CD4-positive, CD25-positive, alpha-beta regulatory T cell (primary cell): ENCODE results near the gene CDK6. TPM values are rescaled to one million over a fixed set of nuclear protein-coding genes. Genes with fewer than 3 reads are reported as not detected.
A peak's percentile ranks its signal among the peaks of the same experiment; 100 is the strongest.

Experiments
- ATAC-seq, 2 donors: fragments of 150-1000 bp; cut with Tn5 transposase; one replicate each; pipeline ENCODE4 v1.10.0; 2021; ENCODE audit warnings: low read depth in 2 of 2, moderate number of reproducible peaks in 2 of 2, moderate library complexity in 1 of 2
- DNase-seq, 3 donors: peaks; one replicate each; pipeline versions ENCODE4 v3.0.0 to v3.0.0-alpha.2; 2012 to 2022; ENCODE audit warnings: mixed read lengths in 1 of 3
- H3K27ac ChIP-seq: one replicate; pipeline ENCODE4 v1.7.0; 2013; ENCODE audit warnings: mild to moderate bottlenecking, low read length; ENCODE audit not compliant: insufficient read depth, poor library complexity, severe bottlenecking
- H3K27me3 ChIP-seq: one replicate; pipeline ENCODE4 v1.7.0; 2013; ENCODE audit warnings: low read length; ENCODE audit not compliant: control insufficient read depth, insufficient read depth
- H3K36me3 ChIP-seq: one replicate; pipeline ENCODE4 v1.7.0; 2013; ENCODE audit warnings: mild to moderate bottlenecking, low read length, moderate library complexity; ENCODE audit not compliant: control insufficient read depth, insufficient read depth
- H3K4me1 ChIP-seq: 2 replicates; pipeline ENCODE4 v1.7.0; 2013; ENCODE audit warnings: mild to moderate bottlenecking, low read length; ENCODE audit not compliant: insufficient read depth, control insufficient read depth, poor library complexity, severe bottlenecking
- H3K4me3 ChIP-seq: one replicate; pipeline ENCODE4 v1.7.0; 2013; ENCODE audit warnings: low read depth, mild to moderate bottlenecking, low read length, moderate library complexity
- H3K9me3 ChIP-seq, 2 experiments: 1 replicate in 1 of 2; 2 replicates in 1 of 2; pipeline ENCODE4 v1.7.0; 2013; ENCODE audit warnings: low read length in 2 of 2, mild to moderate bottlenecking in 1 of 2, moderate library complexity in 1 of 2; ENCODE audit not compliant: control insufficient read depth in 2 of 2
- H3K27ac Mint-ChIP-seq, 3 donors: one replicate each; pipeline ENCODE4 v1.8.0; 2020 to 2022; ENCODE audit warnings: mild to moderate bottlenecking in 3 of 3, mixed read lengths in 3 of 3, moderate library complexity in 2 of 3
- H3K27me3 Mint-ChIP-seq: one replicate; pipeline ENCODE4 v1.8.0; 2022; ENCODE audit warnings: mild to moderate bottlenecking, mixed read lengths
- H3K36me3 Mint-ChIP-seq: one replicate; pipeline ENCODE4 v1.8.0; 2020; ENCODE audit warnings: mixed read lengths
- H3K4me1 Mint-ChIP-seq, 4 donors: one replicate each; pipeline ENCODE4 v1.8.0; 2020 to 2022; ENCODE audit warnings: mixed read lengths in 4 of 4, mild to moderate bottlenecking in 1 of 4
- H3K4me3 Mint-ChIP-seq, 4 donors: one replicate each; pipeline ENCODE4 v1.8.0; 2020 to 2022; ENCODE audit warnings: mild to moderate bottlenecking in 4 of 4, mixed read lengths in 4 of 4, moderate library complexity in 3 of 4
- H3K9me3 Mint-ChIP-seq, 7 donors: one replicate each; pipeline ENCODE4 v1.8.0; 2020 to 2022; ENCODE audit warnings: mixed read lengths in 7 of 7, mild to moderate bottlenecking in 3 of 7, moderate library complexity in 2 of 7
- polyA plus RNA-seq, 4 donors: library from polyadenylated mRNA; unstranded; fragments of 300-500 nt; fragmentation: Illumina TruSeq; gene quantifications; one replicate each; pipeline ENCODE4 v1.2.3, GENCODE V29; 2021
- total RNA-seq: library from RNA; stranded (reverse); gene quantifications from one replicate; pipeline ENCODE4 v1.2.3, GENCODE V29; 2022

Gene CDK6
- total and polyA plus RNA-seq, 5 donors from 2014 or later: 5.5 to 32.6 (median 9.1) TPM

DNA sequence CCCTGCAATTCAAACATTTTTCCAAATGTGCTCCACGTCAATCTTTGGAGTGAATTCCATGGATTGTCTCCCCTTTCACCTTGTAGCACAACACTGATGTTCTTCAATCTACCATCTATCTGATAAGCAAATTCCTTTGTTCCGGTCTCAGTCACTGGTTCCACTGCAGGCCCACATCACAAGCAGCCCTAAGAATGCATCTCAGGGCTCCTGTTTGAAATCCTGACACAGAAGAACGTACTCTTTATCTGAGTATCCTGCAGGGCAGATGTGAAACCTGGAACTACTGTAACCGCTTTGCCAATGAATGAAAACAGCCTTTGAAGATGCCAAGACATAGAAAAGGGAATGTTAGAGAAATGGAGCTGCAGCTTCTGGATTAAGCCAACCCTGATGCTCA lies 183.2 kb downstream of the CDK6 start:
- H3K4me3 ChIP-seq: no peak overlapping the region
- H3K4me1 ChIP-seq: no peaks in the 10 kb centered on the region
- H3K36me3 ChIP-seq: no peaks in the 10 kb centered on the region
- H3K27me3 ChIP-seq: no peaks in the 10 kb centered on the region
- H3K27ac ChIP-seq: no peak overlapping the region
- DNase-seq: no peak
- H3K27me3 Mint-ChIP-seq: no peaks in the 10 kb centered on the region
- ATAC-seq: no peak
- no peaks in the 10 kb centered on the region for H3K9me3 ChIP-seq
- H3K9me3 Mint-ChIP-seq: peaks cover 0 to 4% (median 0%) of the 10 kb centered on the region in 7 donors
- no peak overlapping the region for H3K27ac Mint-ChIP-seq
- no peak overlapping the region for H3K4me3 Mint-ChIP-seq
- no peaks in the 10 kb centered on the region for H3K36me3 Mint-ChIP-seq
- peaks cover under 1 to 25% (median 7%) of the 10 kb centered on the region in 4 donors for H3K4me1 Mint-ChIP-seq

DNA sequence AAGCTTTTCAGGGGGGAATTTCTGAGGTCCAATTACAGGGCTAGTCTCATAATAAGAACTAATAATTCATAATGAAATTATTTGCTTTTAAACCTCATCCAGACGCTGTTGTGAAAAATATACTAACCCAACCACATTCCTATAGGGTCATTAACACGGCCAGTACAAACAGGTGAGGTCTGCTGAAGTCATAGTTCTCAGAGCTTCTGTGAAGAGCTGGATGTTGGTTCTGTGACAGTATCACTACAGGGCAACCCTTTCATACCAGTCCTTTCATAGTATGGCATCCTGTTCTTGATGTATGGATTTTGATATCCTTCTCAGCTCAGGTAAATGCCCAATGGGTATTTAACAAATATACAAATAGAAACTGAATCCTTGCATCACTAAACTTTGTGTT lies 183.8 kb downstream of the CDK6 start:
- Mint-ChIP-seq H3K9me3 (peaks cover 0 to 4% (median 0%) of the 10 kb centered on the region in 7 donors), H3K27me3 (no peaks in the 10 kb centered on the region), H3K4me1 (peaks cover 6 to 25% (median 12%) of the 10 kb centered on the region in 4 donors), H3K4me3 (no peak overlapping the region), H3K27ac (peak overlapping the region in 1 of 3 donors; percentile 34), H3K36me3 (no peaks in the 10 kb centered on the region)
- Histone ChIP-seq H3K27ac (no peak overlapping the region), H3K27me3 (no peaks in the 10 kb centered on the region), H3K36me3 (no peaks in the 10 kb centered on the region), H3K4me3 (no peak overlapping the region), H3K4me1 (no peaks in the 10 kb centered on the region), H3K9me3 (no peaks in the 10 kb centered on the region)
- ATAC-seq: no peak
- DNase-seq: no peak

DNA sequence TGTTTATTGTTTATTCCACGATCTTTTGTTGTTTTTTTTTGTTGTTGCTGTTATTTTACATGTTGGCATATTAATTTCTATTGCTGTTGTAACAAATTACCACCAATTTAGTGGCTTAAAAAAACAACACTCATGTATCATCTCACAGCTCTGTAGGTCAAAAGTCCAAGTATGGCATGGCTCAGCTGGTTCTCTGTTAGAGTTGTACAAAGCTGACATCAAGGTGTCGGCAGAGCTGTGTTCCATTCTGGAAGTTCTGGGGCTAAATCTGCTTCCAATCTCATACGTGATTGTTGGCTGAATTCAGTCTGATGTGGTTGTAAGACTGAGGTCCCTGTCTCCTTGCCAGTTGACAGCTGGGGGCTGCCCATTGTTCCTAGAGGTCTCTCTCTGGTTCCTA lies 186.0 kb downstream of the CDK6 start:
- Mint-ChIP-seq H3K4me3 (no peak overlapping the region), H3K9me3 (peaks cover 0 to 4% (median 0%) of the 10 kb centered on the region in 7 donors), H3K27ac (no peak overlapping the region), H3K36me3 (no peaks in the 10 kb centered on the region), H3K4me1 (peaks cover 8 to 24% (median 19%) of the 10 kb centered on the region in 4 donors), H3K27me3 (no peaks in the 10 kb centered on the region)
- Histone ChIP-seq H3K4me3 (no peak overlapping the region), H3K36me3 (no peaks in the 10 kb centered on the region), H3K27me3 (no peaks in the 10 kb centered on the region), H3K4me1 (no peaks in the 10 kb centered on the region), H3K27ac (no peak overlapping the region), H3K9me3 (no peaks in the 10 kb centered on the region)
- DNase-seq: no peak
- ATAC-seq: no peak

DNA sequence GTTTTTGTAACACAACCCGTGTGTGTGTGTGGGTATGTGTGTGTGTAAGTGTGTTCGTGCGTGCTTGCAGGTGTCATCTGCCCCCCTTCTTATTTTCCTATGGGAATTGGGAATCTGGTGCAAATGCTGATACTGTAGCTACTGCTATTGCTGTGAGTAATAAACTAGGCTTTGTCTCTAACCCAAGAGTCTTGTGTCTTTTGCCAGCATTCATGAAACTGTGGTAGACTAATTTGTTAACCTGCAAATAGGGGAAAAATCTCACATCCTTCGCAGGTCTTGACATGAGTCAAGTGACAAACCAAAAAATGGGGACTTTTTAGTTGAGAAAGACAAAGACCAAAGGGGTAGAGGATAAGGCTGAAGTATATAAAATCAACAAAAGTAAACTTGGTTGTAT lies 188.3 kb downstream of the CDK6 start:
- Mint-ChIP-seq H3K27ac (peak overlapping the region in 2 of 3 donors; percentile 24 to 48), H3K4me1 (peaks cover 12 to 30% (median 24%) of the 10 kb centered on the region in 4 donors), H3K36me3 (no peaks in the 10 kb centered on the region), H3K9me3 (peaks cover 0 to under 1% (median 0%) of the 10 kb centered on the region in 7 donors), H3K27me3 (no peaks in the 10 kb centered on the region), H3K4me3 (no peak overlapping the region)
- no peaks in the 10 kb centered on the region for H3K4me1 ChIP-seq
- H3K27me3 ChIP-seq: no peaks in the 10 kb centered on the region
- no peak for DNase-seq
- H3K27ac ChIP-seq: no peak overlapping the region
- no peaks in the 10 kb centered on the region for H3K36me3 ChIP-seq
- no peaks in the 10 kb centered on the region for H3K9me3 ChIP-seq
- H3K4me3 ChIP-seq: no peak overlapping the region
- no peak for ATAC-seq

DNA sequence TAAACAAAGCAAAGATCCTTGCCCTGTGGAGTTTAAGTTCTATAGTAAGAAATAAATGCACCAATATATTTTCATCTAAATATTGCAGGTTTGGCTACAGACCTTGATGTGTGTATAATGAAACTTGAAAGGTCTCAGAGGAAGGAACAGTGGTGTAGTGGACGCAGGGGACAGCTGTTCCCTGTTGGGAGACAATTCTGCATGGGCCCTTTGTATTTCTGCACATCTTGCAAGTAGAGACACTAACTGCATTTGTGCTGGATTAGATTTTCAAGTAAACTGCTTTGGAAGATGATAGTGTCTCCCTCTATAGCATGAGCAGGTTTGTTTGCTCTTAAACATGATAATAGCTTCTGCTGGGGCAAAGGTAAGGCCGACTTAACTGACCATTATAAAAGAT lies 188.7 kb downstream of the CDK6 start:
- Mint-ChIP-seq H3K36me3 (no peaks in the 10 kb centered on the region), H3K27me3 (no peaks in the 10 kb centered on the region), H3K4me3 (no peak overlapping the region), H3K27ac (peak overlapping the region in 1 of 3 donors; percentile 24), H3K4me1 (peaks cover 10 to 34% (median 25%) of the 10 kb centered on the region in 4 donors), H3K9me3 (no peaks in the 10 kb centered on the region)
- no peak for ATAC-seq
- no peak for DNase-seq
- Histone ChIP-seq H3K36me3 (no peaks in the 10 kb centered on the region), H3K27me3 (no peaks in the 10 kb centered on the region), H3K27ac (no peak overlapping the region), H3K9me3 (no peaks in the 10 kb centered on the region), H3K4me3 (no peak overlapping the region), H3K4me1 (peaks cover under 1% of the 10 kb centered on the region)

DNA sequence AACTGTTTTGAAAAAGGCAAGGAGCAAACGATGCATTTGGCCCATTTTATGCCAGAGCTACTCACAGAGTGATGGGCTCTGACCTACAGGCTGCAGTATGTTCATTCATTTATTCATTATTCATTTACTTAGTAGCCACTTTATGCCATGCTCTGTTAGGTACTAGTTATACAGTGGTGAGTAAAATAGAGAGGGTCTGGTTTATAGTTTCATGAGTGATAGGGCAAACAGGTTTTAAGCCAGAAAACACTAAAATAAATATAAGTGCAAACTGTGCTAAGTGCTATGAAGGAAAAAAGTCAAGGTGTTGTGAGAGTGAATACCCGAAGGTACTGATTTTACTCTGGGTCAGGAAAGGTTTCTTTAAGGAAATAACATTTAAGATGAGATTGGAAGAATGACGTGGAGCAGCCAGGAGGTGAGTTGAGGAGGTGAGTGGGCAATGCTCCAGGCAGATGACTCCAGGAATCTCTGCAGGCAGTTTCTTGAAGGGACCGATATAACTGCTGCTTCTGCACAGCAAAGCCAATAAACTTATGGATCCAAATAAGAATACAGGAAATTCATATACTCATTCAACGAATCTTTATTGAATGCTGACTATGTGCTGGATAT lies 189.3 kb downstream of the CDK6 start:
- ATAC-seq: no peak

DNA sequence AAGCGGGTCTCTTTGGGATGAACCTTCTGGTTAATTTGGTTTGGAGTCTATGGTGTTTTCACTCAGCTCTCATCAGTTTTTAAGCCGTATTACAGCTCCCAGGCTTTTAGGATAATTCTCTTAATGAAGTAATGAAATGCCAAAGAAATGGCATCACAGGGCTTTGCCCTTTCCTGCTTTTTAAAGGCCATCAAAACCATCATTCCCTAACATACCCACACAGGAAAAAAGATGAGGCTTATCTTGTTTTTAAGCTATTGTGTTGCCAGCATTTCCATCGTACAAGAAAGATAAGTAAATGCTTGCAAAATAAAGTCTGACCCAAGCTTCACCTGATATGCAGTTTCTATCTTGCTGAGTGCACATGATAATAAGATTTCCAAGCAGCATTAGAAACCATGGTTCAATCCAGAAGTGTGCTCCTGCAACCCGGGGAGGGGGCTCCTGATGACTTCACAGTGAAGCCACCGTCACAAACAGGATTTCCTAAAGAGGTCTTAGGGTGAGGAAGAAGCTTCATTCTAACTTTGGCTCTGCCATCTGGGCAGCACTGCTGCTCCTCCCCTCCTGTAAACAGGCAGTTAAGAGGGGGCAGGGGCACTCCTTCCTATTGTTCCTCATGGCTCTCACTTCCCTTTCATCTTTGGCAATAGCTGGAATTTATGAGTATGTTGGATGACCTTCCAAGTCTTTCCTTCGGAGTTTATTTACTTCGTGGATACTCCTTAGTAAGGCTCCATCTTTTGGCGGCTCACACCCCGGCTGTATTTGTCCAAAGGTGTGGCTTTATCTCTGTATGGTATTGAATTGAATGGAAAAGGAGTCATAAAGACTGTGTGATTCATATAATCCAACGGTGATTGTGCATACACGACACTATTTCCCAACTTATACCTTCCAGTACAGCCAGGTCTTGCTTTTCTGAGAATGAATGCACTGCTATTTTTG lies 191.0 kb downstream of the CDK6 start:
- Histone ChIP-seq H3K27me3 (no peaks in the 10 kb centered on the region), H3K27ac (no peak overlapping the region), H3K4me1 (peaks cover 12% of the 10 kb centered on the region), H3K9me3 (no peaks in the 10 kb centered on the region), H3K4me3 (no peak overlapping the region), H3K36me3 (no peaks in the 10 kb centered on the region)
- Mint-ChIP-seq H3K36me3 (no peaks in the 10 kb centered on the region), H3K27me3 (no peaks in the 10 kb centered on the region), H3K27ac (peak overlapping the region in 2 of 3 donors; percentile 6 to 69), H3K4me1 (peaks cover 13 to 49% (median 38%) of the 10 kb centered on the region in 4 donors), H3K9me3 (no peaks in the 10 kb centered on the region), H3K4me3 (no peak overlapping the region)
- no peak for ATAC-seq
- DNase-seq: no peak

More for the DNA sequence above, 189.3 kb downstream of the CDK6 start:
- DNase-seq: no peak
- H3K27me3 Mint-ChIP-seq: no peaks in the 10 kb centered on the region
- no peak overlapping the region for H3K27ac ChIP-seq
- no peak overlapping the region for H3K4me3 ChIP-seq
- H3K4me1 ChIP-seq: peaks cover 6% of the 10 kb centered on the region
- no peaks in the 10 kb centered on the region for H3K27me3 ChIP-seq
- peaks cover 6 to 38% (median 29%) of the 10 kb centered on the region in 4 donors for H3K4me1 Mint-ChIP-seq
- no peaks in the 10 kb centered on the region for H3K9me3 ChIP-seq
- H3K9me3 Mint-ChIP-seq: no peaks in the 10 kb centered on the region
- H3K36me3 ChIP-seq: no peaks in the 10 kb centered on the region
- peak overlapping the region in 2 of 3 donors; percentile 24 to 74 for H3K27ac Mint-ChIP-seq
- H3K4me3 Mint-ChIP-seq: no peak overlapping the region
- H3K36me3 Mint-ChIP-seq: no peaks in the 10 kb centered on the region
